CD4-positive, alpha-beta memory T cell (primary cell): ENCODE measurements around the gene RAMP1. TPM values are rescaled to one million over a fixed set of nuclear protein-coding genes. Genes with fewer than 3 reads are reported as not detected.

Experiments used
- CTCF ChIA-PET: fragments of 350-600 bp; sonication (Branson Sonifier 250); formaldehyde crosslinking; loops from one replicate; lab custom pipeline; 2021; ENCODE audit warnings: inconsistent platforms; ENCODE audit not compliant: partially characterized antibody; lab: Charles Lee
- POLR2A ChIA-PET: fragments of 350-600 bp; sonication (Branson Sonifier 250); formaldehyde crosslinking; loops from one replicate; lab custom pipeline; 2021; ENCODE audit not compliant: partially characterized antibody; lab: Charles Lee
- DNase-seq, 5 donors: peaks; one replicate each; pipeline versions ENCODE4 v3.0.0 to v3.0.0-alpha.2; 2020 to 2022; ENCODE audit warnings: mixed read lengths in 1 of 5
- H3K27ac ChIP-seq: one replicate; pipeline ENCODE4 v1.7.0; 2013; ENCODE audit warnings: low read depth, low read length
- H3K27me3 ChIP-seq: 2 replicates; pipeline ENCODE4 v1.7.0; 2013; ENCODE audit warnings: mild to moderate bottlenecking, low read length, moderate library complexity; ENCODE audit not compliant: insufficient read depth
- H3K36me3 ChIP-seq: 2 replicates; pipeline ENCODE4 v1.7.0; 2013; ENCODE audit warnings: mild to moderate bottlenecking, low read length, moderate library complexity; ENCODE audit not compliant: insufficient read depth
- H3K4me1 ChIP-seq: 2 replicates; pipeline ENCODE4 v1.7.0; 2013; ENCODE audit warnings: mild to moderate bottlenecking, low read length, moderate library complexity; ENCODE audit not compliant: insufficient read depth
- H3K4me3 ChIP-seq, 2 donors: one replicate each; pipeline ENCODE4 v1.7.0; 2013; ENCODE audit warnings: low read length in 2 of 2, mild to moderate bottlenecking in 1 of 2
- H3K9me3 ChIP-seq, 2 donors: one replicate each; pipeline ENCODE4 v1.7.0; 2013; ENCODE audit warnings: low read length in 2 of 2, control low read depth in 1 of 2; ENCODE audit not compliant: control insufficient read depth in 1 of 2
- H3K27ac Mint-ChIP-seq, 7 donors: one replicate each; pipeline ENCODE4 v1.8.0; 2020 to 2021; ENCODE audit warnings: mixed read lengths in 7 of 7, mild to moderate bottlenecking in 6 of 7, inconsistent platforms in 3 of 7, moderate library complexity in 3 of 7
- H3K27me3 Mint-ChIP-seq, 2 donors: one replicate each; pipeline ENCODE4 v1.8.0; 2020 to 2021; ENCODE audit warnings: mixed read lengths in 2 of 2
- H3K36me3 Mint-ChIP-seq, 2 donors: one replicate each; pipeline ENCODE4 v1.8.0; 2020 to 2021; ENCODE audit warnings: mixed read lengths in 2 of 2, inconsistent platforms in 1 of 2, mild to moderate bottlenecking in 1 of 2
- H3K4me1 Mint-ChIP-seq, 4 donors: one replicate each; pipeline ENCODE4 v1.8.0; 2020 to 2021; ENCODE audit warnings: mixed read lengths in 4 of 4, mild to moderate bottlenecking in 1 of 4
- H3K4me3 Mint-ChIP-seq, 8 donors: one replicate each; pipeline ENCODE4 v1.8.0; 2020 to 2021; ENCODE audit warnings: mixed read lengths in 8 of 8, mild to moderate bottlenecking in 7 of 8, moderate library complexity in 6 of 8, inconsistent platforms in 3 of 8
- H3K9me3 Mint-ChIP-seq, 8 donors: one replicate each; pipeline ENCODE4 v1.8.0; 2020 to 2021; ENCODE audit warnings: mixed read lengths in 8 of 8, mild to moderate bottlenecking in 5 of 8, inconsistent platforms in 3 of 8, moderate library complexity in 1 of 8
- intact Hi-C: fragments of 100-400 bp; cut with micrococcal nuclease; formaldehyde crosslinking; loops from one replicate; pipeline ENCODE4 v1.15.1; 2023
- polyA plus RNA-seq, 2 donors: library from polyadenylated mRNA; unstranded; fragments of 300-500 nt; fragmentation: Illumina TruSeq; gene quantifications; one replicate each; pipeline ENCODE4 v1.2.3, GENCODE V29; 2021
- total RNA-seq, 2 experiments: library from RNA; stranded (reverse); gene quantifications; one replicate each; pipeline ENCODE4 v1.2.3, GENCODE V29; 2021

RAMP1 gene
- total and polyA plus RNA-seq, 4 experiments from 2014 or later = 1.3 to 10.8 TPM; not detected in 2

DNA sequence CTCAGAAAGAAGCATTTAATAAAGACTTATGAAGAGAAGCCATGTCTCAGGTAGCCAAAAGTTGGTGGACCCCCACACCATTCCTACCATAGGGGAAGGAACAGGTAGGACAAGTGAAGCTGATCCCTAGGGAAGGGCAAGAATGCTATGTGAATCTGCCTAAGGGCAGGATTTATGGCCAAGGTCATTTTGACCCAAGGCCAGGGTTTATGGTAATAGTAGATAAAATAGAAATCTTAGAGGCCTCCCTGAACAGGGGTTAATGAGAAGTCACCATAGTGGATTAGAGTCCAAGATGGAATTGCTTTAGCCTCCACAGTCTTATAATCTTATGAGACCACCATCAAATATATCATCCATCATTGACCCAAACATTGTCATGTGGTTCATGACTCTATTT lies 81.4 kb downstream of the RAMP1 start:
- Histone ChIP-seq H3K27me3 (no peaks in the 10 kb centered on the region), H3K9me3 (peaks cover 0 to 9% of the 10 kb centered on the region in 2 donors), H3K27ac (peak overlapping the region; percentile 20), H3K4me3 (peak overlapping the region in 1 of 2 donors; percentile 0), H3K4me1 (peaks cover 65% of the 10 kb centered on the region), H3K36me3 (no peaks in the 10 kb centered on the region)
- Mint-ChIP-seq H3K27ac (peak overlapping the region; percentile 85 to 97 (median 93)), H3K27me3 (no peaks in the 10 kb centered on the region), H3K9me3 (peaks cover 2 to 36% (median 29%) of the 10 kb centered on the region in 8 donors), H3K36me3 (peaks cover 13 to 24% of the 10 kb centered on the region in 2 donors), H3K4me1 (peaks cover 49 to 73% (median 60%) of the 10 kb centered on the region in 4 donors), H3K4me3 (peak overlapping the region in 5 of 8 donors; percentile 27 to 82 (median 56))
- DNase-seq = no peak
- intact Hi-C loops = no loop called here
- POLR2A ChIA-PET = interaction anchor here (1.5 to 3.0 kb wide), 2 partner anchors 14 to 27 kb away, joined by 8 to 16 read pairs; no protein-coding TSS in a partner anchor
- CTCF ChIA-PET = interaction anchor here (1.3 to 2.7 kb wide), 2 partner anchors 18 to 322 kb away, joined by 3 to 14 read pairs; no protein-coding TSS in a partner anchor

DNA sequence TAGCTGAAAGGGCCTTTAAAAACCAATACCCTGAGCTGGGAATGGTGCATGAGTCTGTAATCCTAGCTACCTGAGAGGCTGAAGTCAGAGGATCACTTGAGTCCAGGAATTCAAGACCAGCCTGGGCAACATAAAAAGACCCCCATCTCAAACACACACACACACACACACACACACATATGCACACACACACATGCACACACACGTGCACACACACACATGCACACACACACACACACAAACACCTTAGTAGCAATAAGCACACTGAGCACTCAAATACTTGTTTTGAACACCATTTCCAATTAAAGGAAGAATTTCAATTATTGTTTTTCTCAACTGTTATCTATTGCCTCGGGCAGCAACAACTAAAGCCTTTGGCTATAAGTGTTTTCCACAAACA lies 81.8 kb downstream of the RAMP1 start:
- Histone ChIP-seq H3K9me3 (peaks cover 0 to 9% of the 10 kb centered on the region in 2 donors), H3K4me3 (peak overlapping the region in 1 of 2 donors; percentile 15), H3K27ac (peak overlapping the region; percentile 20), H3K27me3 (no peaks in the 10 kb centered on the region), H3K36me3 (no peaks in the 10 kb centered on the region), H3K4me1 (peaks cover 69% of the 10 kb centered on the region)
- Mint-ChIP-seq H3K4me3 (peak overlapping the region in 6 of 8 donors; percentile 56 to 82 (median 76)), H3K27me3 (no peaks in the 10 kb centered on the region), H3K9me3 (peaks cover 2 to 40% (median 31%) of the 10 kb centered on the region in 8 donors), H3K4me1 (peaks cover 49 to 74% (median 63%) of the 10 kb centered on the region in 4 donors), H3K27ac (peak overlapping the region; percentile 85 to 97 (median 90)), H3K36me3 (peaks cover 13 to 24% of the 10 kb centered on the region in 2 donors)
- ChIA-PET POLR2A (interaction anchor here (0.6 to 3.0 kb wide), 5 partner anchors 15 to 119 kb away, joined by 3 to 16 read pairs (median 4); no protein-coding TSS in a partner anchor), CTCF (interaction anchor here (1.3 to 2.7 kb wide), 2 partner anchors 18 to 322 kb away, joined by 3 to 14 read pairs; no protein-coding TSS in a partner anchor)
- intact Hi-C loops = no loop called here
- DNase-seq = no peak

DNA sequence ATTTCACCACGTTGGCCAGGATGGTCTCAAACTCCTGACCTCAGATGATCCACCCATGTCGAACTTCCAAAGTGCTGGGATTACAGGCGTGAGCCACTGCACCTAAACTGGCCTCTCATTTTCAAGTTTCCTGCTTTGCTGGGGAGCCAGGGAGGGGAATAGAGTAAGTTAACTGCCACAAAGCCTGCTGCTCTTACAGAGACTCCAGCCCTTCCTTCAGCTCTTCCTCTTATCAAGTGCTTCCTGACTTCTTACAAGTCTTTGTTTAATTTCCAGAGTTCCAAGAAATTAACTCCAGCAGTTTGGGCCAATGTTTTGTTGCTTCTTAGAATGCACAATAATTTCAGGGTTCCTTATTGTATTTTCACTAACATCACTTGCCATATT lies 83.1 kb downstream of the RAMP1 start:
- intact Hi-C loops = loop anchor here (2.0 kb wide), 1 partner anchor 14 kb away; no protein-coding TSS in a partner anchor
- DNase-seq = no peak
- Histone ChIP-seq H3K36me3 (no peaks in the 10 kb centered on the region), H3K4me3 (peak overlapping the region in 1 of 2 donors; percentile 15), H3K4me1 (peaks cover 74% of the 10 kb centered on the region), H3K27me3 (no peaks in the 10 kb centered on the region), H3K9me3 (peaks cover 0 to 9% of the 10 kb centered on the region in 2 donors), H3K27ac (peak overlapping the region; percentile 20)
- H3K27ac Mint-ChIP-seq = peak overlapping the region; percentile 85 to 97 (median 90)
- peaks cover 51 to 85% (median 69%) of the 10 kb centered on the region in 4 donors for H3K4me1 Mint-ChIP-seq
- no peaks in the 10 kb centered on the region for H3K27me3 Mint-ChIP-seq
- H3K9me3 Mint-ChIP-seq = peaks cover 2 to 49% (median 34%) of the 10 kb centered on the region in 8 donors
- H3K4me3 Mint-ChIP-seq = peak overlapping the region in 7 of 8 donors; percentile 56 to 82 (median 75)
- H3K36me3 Mint-ChIP-seq = peaks cover 13 to 29% of the 10 kb centered on the region in 2 donors
- CTCF ChIA-PET = interaction anchor here (0.6 to 2.7 kb wide), 4 partner anchors 13 to 321 kb away, joined by 3 to 14 read pairs (median 4); no protein-coding TSS in a partner anchor
- POLR2A ChIA-PET = interaction anchor here (1.1 to 3.0 kb wide), 6 partner anchors 8 to 261 kb away, joined by 3 to 16 read pairs (median 4); partner anchors contain the start of gene ILKAP

DNA sequence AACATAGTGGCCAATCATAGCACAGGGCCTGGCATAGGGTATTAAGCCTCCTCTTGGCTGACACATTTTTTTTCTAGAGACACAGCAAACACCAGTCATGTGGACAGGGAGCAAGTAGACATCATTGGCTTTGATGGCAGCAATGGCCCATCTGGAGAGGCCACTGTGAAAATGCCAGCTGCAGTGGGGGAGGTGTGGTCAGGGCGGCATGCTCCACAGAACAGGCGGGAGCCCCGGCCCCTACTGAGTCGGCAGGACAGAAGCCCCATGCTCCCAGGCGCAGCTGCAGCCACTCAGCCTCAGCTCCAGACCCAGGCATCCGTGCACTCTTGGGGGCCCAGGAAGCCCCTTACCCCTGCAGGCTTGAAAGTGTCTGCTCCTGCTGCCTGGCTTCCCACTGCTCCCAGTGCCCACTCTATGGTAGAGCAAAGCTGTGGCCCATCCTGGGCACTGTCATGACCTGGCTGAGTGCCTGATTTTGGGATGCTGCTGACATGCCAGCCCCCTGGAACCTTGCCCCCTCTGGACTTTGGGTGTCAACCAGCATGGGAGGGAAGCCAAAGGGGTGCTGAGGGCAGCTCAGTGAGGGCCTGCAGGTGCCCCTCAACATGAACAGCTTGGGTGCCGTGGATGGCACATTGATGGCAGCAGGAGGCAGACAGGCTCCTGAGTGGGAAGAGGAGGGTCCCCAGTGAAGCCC lies 84.1 kb downstream of the RAMP1 start:
- no peaks in the 10 kb centered on the region for H3K27me3 Mint-ChIP-seq
- POLR2A ChIA-PET = interaction anchor here (0.8 to 3.0 kb wide), 6 partner anchors 9 to 260 kb away, joined by 3 to 16 read pairs (median 4); partner anchors contain the start of gene ILKAP
- Histone ChIP-seq H3K4me1 (peaks cover 74% of the 10 kb centered on the region), H3K36me3 (no peaks in the 10 kb centered on the region), H3K27me3 (no peaks in the 10 kb centered on the region), H3K27ac (no peak overlapping the region), H3K9me3 (peaks cover 0 to 9% of the 10 kb centered on the region in 2 donors), H3K4me3 (no peak overlapping the region)
- no peak for DNase-seq
- peaks cover 51 to 85% (median 69%) of the 10 kb centered on the region in 4 donors for H3K4me1 Mint-ChIP-seq
- peak overlapping the region in 6 of 7 donors; percentile 41 to 96 (median 91) for H3K27ac Mint-ChIP-seq
- CTCF ChIA-PET = interaction anchor here (1.0 to 2.7 kb wide), 3 partner anchors 12 to 320 kb away, joined by 3 to 14 read pairs (median 4); no protein-coding TSS in a partner anchor
- H3K9me3 Mint-ChIP-seq = peaks cover 2 to 50% (median 34%) of the 10 kb centered on the region in 8 donors
- peak overlapping the region in 5 of 8 donors; percentile 20 to 82 (median 73) for H3K4me3 Mint-ChIP-seq
- intact Hi-C loops = loop anchor here (2.0 kb wide), 1 partner anchor 13 kb away; no protein-coding TSS in a partner anchor
- peaks cover 13 to 29% of the 10 kb centered on the region in 2 donors for H3K36me3 Mint-ChIP-seq

DNA sequence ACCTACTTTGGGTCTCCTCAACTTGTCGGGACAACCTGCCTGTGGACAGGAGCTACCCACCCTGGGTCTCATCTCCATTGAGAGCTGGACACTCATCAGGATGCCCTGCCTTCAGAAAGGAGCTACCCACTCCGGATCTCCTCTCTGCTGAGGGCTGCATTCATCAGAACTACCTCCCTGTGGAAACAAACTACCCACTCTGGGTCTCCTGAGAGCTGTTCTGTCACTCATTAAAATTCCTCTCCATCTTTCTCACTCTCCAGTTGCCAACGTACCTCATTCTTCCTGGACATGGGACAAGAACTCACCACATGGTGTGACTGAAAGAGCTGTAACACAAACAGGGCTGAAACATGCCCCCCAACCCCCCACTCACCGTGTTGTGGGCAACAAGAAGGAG lies 84.9 kb downstream of the RAMP1 start:
- Histone ChIP-seq H3K9me3 (peaks cover 0 to 9% of the 10 kb centered on the region in 2 donors), H3K4me3 (no peak overlapping the region), H3K36me3 (no peaks in the 10 kb centered on the region), H3K27me3 (no peaks in the 10 kb centered on the region), H3K4me1 (peaks cover 74% of the 10 kb centered on the region), H3K27ac (no peak overlapping the region)
- H3K9me3 Mint-ChIP-seq = peaks cover 2 to 50% (median 34%) of the 10 kb centered on the region in 8 donors
- peak overlapping the region in 5 of 7 donors; percentile 57 to 85 (median 82) for H3K27ac Mint-ChIP-seq
- ChIA-PET POLR2A (interaction anchor here (1.5 kb wide), 1 partner anchor 10 kb away, joined by 4 read pairs; no protein-coding TSS in a partner anchor), CTCF (interaction anchor here (0.8 to 1.1 kb wide), 3 partner anchors 17 to 21 kb away, joined by 3 read pairs; no protein-coding TSS in a partner anchor)
- no peaks in the 10 kb centered on the region for H3K27me3 Mint-ChIP-seq
- intact Hi-C loops = no loop called here
- H3K4me1 Mint-ChIP-seq = peaks cover 46 to 79% (median 64%) of the 10 kb centered on the region in 4 donors
- H3K4me3 Mint-ChIP-seq = peak overlapping the region in 3 of 8 donors; percentile 20 to 65 (median 62)
- H3K36me3 Mint-ChIP-seq = peaks cover 12 to 27% of the 10 kb centered on the region in 2 donors
- DNase-seq = no peak

DNA sequence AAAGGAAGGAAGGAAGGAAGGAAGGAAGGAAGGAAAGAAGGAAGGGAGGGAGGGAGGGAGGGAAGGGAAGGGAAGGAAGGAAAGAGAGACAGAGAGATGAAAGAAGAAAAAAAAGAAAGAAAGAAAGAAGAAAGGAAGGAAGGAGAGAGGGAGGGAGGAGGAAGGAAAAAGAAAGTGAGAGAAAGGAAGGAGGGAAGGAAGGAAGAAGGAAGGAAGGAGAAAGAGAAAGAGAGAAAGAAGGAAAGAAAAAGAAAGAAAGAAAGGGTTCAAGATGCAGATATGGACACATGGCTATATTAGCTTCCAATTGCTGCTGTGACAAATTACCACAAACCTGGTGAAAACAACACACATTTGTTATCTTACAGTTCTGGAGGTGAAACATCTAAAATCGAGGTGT lies 87.0 kb downstream of the RAMP1 start:
- H3K4me1 Mint-ChIP-seq = peaks cover 30 to 59% (median 46%) of the 10 kb centered on the region in 4 donors
- Histone ChIP-seq H3K27me3 (no peaks in the 10 kb centered on the region), H3K4me3 (no peak overlapping the region), H3K4me1 (peaks cover 53% of the 10 kb centered on the region), H3K27ac (no peak overlapping the region), H3K36me3 (no peaks in the 10 kb centered on the region), H3K9me3 (peaks cover 0 to 9% of the 10 kb centered on the region in 2 donors)
- peaks cover 0 to 35% (median 28%) of the 10 kb centered on the region in 8 donors for H3K9me3 Mint-ChIP-seq
- peaks cover 7 to 13% of the 10 kb centered on the region in 2 donors for H3K36me3 Mint-ChIP-seq
- H3K4me3 Mint-ChIP-seq = peak overlapping the region in 3 of 8 donors; percentile 43 to 68 (median 61)
- ChIA-PET POLR2A (no interaction called here), CTCF (interaction anchor here (1.1 kb wide), 1 partner anchor 23 kb away, joined by 5 read pairs; no protein-coding TSS in a partner anchor)
- intact Hi-C loops = no loop called here
- peak overlapping the region in 2 of 7 donors; percentile 75 to 89 for H3K27ac Mint-ChIP-seq
- H3K27me3 Mint-ChIP-seq = no peaks in the 10 kb centered on the region
- DNase-seq = no peak
